GM13977 (cell line): Measurements from ENCODE around the gene PPP1R1A.

Experiments
- DNase-seq: peaks from one replicate; pipeline ENCODE4 v3.0.0; 2012; ENCODE audit warnings: low spot score
- in situ Hi-C: fragments of 300-500 bp; cut with MboI; formaldehyde crosslinking; loops from one replicate; pipeline ENCODE4 v1.12.0; 2022; ENCODE audit warnings: low sequenced_read_pairs, low pct_unique_long_range_greater_than_20kb, mixed read lengths, inconsistent platforms; ENCODE audit not compliant: unreplicated experiment
- TF ChIP-seq, protein P1 (sequence below): IDR thresholded peaks from 2 replicates; pipeline ENCODE4 v1.5.1; 2012; ENCODE audit warnings: mild to moderate bottlenecking, control low read depth; ENCODE audit not compliant: insufficient read depth; ENCODE audit errors: extremely low read depth, missing control alignments

PPP1R1A gene, protein sequence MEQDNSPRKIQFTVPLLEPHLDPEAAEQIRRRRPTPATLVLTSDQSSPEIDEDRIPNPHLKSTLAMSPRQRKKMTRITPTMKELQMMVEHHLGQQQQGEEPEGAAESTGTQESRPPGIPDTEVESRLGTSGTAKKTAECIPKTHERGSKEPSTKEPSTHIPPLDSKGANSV

DNA sequence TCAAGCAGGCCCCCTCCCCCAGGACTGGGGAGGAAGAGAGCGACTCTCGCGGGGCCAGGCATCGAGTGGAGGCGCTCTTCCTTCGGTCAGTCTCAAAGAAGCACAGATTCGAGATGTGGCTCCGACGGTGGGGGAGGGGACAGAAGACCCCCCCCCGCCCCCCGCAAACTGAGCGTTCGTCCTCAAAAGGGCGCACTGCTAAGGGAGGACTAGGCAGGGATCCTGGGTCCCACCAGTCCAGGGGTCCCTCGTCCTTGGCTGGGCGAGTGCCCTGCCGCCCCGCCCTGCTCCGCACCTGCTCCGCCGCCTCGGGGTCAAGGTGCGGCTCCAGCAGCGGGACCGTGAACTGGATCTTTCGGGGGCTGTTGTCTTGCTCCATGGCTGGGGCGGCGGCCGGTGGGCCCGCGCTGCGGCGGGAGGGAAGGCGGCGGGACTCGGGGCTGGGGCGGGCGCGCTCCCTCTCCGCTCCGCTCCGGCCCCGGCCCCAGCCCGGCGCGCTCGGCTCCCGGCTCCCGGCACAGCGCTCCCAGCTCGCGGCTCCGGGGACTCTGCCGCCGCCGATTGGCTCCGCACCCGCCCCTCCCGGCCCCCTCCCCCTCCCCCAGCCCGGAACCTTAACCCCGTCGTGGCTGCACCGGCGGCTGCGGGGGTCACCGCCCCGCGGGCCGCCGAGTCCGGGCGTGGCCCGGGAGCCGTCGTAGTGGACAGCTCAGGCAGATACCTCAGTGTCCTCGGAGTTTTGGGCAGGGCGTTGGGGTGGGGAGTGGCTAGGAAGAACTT is at the start of gene PPP1R1A:
PPP1R1A (minus strand) TSS at position 550 of the 780 bp plus-strand sequence; CDS start at position 379, 171 bp downstream.
- TF ChIP-seq, protein P1, sequence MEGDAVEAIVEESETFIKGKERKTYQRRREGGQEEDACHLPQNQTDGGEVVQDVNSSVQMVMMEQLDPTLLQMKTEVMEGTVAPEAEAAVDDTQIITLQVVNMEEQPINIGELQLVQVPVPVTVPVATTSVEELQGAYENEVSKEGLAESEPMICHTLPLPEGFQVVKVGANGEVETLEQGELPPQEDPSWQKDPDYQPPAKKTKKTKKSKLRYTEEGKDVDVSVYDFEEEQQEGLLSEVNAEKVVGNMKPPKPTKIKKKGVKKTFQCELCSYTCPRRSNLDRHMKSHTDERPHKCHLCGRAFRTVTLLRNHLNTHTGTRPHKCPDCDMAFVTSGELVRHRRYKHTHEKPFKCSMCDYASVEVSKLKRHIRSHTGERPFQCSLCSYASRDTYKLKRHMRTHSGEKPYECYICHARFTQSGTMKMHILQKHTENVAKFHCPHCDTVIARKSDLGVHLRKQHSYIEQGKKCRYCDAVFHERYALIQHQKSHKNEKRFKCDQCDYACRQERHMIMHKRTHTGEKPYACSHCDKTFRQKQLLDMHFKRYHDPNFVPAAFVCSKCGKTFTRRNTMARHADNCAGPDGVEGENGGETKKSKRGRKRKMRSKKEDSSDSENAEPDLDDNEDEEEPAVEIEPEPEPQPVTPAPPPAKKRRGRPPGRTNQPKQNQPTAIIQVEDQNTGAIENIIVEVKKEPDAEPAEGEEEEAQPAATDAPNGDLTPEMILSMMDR, result no peak
- DNase-seq, result no peak
- in situ Hi-C loops, result no loop called here

DNA sequence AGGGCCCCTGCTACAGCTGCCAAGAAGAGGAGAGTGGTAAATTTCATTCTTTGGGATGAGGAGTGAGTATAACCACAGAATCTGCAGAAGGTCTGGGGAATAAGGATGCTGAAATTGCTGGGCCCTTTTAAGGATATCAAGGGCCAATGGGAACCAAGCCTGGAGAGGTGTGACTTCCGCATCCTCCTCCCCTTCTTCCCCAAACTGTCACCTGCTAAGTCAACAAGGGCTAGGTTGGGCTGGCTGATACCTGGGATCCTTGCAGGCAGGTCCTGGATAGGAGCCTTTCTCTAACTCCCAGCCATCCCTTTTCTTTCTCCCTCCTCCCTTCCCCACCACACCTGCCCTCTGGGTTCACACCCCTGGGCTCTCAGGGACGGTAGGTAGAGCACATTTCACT is 46.3 kb upstream of the PPP1R1A start, which contains the start of gene LACRT:
LACRT (minus strand) TSS at position 101 of the 400 bp plus-strand sequence; CDS start at position 47, 54 bp downstream.
- in situ Hi-C loops, result no loop called here
- DNase-seq, result no peak
- TF ChIP-seq, protein P1, result no peak

GRCh38 chr12:54631988-54632728 is 43.7 kb upstream of the PPP1R1A start:
- DNase-seq, result no peak
- in situ Hi-C loops, result no loop called here
- TF ChIP-seq, protein P1, result no peak

GRCh38 chr12:54631551-54631950 is 43.1 kb upstream of the PPP1R1A start:
- TF ChIP-seq, protein P1, result no peak
- in situ Hi-C loops, result no loop called here
- DNase-seq, result no peak

- TF ChIP-seq, protein P1, result no peak
- in situ Hi-C loops, result no loop called here
- DNase-seq, result no peak
Measured at GRCh38 chr12:54629925-54630324, 41.5 kb upstream of the PPP1R1A start.

DNA sequence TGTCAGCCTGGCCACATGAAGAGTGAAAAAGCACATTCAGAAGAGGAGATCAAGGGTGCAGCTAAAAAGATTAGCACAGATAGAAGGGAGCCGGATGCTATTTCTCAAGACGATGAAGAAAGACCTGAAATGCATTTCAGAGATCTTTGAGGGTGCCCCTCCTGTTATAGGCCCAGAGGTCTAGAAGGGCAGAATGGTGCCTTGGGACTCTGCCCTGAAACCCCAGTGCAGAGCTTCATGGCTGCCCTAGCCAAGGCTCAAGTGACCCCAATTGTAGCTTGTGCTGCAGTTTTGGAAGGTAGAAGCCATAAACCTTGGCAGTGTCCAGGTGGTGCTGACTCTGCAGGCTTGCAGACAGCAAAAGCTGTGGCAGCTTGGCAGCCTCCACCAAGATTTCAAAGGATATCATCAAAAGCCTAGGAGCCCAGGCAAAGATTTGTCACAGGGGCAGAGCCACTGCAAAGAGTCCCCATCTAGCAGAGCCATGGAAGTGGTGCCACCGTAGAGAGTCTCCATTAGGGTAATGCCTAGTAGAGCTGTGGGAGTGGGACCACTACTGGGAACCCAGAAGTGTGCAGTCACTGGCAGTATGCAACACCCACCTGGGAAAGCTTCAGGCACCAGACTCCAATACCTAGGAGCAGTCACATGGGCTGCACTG is 39.9 kb upstream of the PPP1R1A start:
- in situ Hi-C loops, result no loop called here
- no peak for DNase-seq
- TF ChIP-seq, protein P1, result no peak
